GM23338 (cell line): ENCODE results near the gene NTM.

ENCODE experiments used
- CREB1 ChIP-seq: fragments of 250-450 bp; sonication (Bioruptor Pico); IDR thresholded peaks from 2 replicates; pipeline ENCODE4 v1.5.0; 2020; ENCODE audit warnings: low read depth, mild to moderate bottlenecking, moderate library complexity
- EZH2 ChIP-seq: fragments of 200-600 bp; sonication (generic); IDR thresholded peaks from one replicate; pipeline ENCODE4 v1.8.0; 2017; ENCODE audit warnings: antibody characterized with exemption, mild to moderate bottlenecking, low read depth; ENCODE audit not compliant: unreplicated experiment
- EZH2phosphoT487 ChIP-seq: fragments of 200-600 bp; sonication (generic); IDR thresholded peaks from one replicate; pipeline ENCODE4 v1.8.1; 2018; ENCODE audit warnings: antibody characterized with exemption; ENCODE audit not compliant: unreplicated experiment
- POLR2AphosphoS5 ChIP-seq: IDR thresholded peaks from 2 replicates; pipeline ENCODE4 v1.6.1; 2016; ENCODE audit warnings: antibody characterized with exemption, low read depth
- TF ChIP-seq, protein P1 (sequence below), 2 experiments: fragments of 200-600 bp in 1 of 2; sonication (generic) in 1 of 2; conservative IDR thresholded peaks; 2 replicates each; pipeline versions ENCODE4 v1.5.1 to v1.6.1; 2016 to 2017; ENCODE audit warnings: antibody characterized with exemption in 2 of 2, low read depth in 2 of 2, mild to moderate bottlenecking in 2 of 2, moderate library complexity in 1 of 2
- TF ChIP-seq, protein P2 (sequence below): IDR thresholded peaks from one replicate; pipeline ENCODE4 v1.6.1; 2018; ENCODE audit warnings: antibody characterized with exemption; ENCODE audit not compliant: unreplicated experiment

DNA sequence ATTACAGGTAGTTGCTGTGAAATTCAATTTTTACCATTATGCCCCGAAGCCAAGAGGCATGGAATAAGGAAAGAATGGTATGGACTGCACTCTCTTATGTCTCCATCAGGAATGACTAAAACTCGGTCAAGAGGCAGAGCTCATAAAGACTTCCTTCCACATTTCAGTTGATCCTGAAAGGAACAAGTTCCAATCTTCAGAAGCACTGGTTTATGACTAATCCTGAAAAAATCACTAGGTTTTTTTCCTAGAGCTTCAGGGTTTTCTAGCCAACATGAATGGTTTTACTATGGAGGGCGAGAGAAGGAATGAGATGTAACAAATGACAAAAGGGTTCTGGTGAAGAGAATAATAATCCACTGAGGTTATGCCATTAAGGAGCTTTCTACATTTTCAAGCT is 832.2 kb downstream of the NTM start:
- TF ChIP-seq, protein P1, sequence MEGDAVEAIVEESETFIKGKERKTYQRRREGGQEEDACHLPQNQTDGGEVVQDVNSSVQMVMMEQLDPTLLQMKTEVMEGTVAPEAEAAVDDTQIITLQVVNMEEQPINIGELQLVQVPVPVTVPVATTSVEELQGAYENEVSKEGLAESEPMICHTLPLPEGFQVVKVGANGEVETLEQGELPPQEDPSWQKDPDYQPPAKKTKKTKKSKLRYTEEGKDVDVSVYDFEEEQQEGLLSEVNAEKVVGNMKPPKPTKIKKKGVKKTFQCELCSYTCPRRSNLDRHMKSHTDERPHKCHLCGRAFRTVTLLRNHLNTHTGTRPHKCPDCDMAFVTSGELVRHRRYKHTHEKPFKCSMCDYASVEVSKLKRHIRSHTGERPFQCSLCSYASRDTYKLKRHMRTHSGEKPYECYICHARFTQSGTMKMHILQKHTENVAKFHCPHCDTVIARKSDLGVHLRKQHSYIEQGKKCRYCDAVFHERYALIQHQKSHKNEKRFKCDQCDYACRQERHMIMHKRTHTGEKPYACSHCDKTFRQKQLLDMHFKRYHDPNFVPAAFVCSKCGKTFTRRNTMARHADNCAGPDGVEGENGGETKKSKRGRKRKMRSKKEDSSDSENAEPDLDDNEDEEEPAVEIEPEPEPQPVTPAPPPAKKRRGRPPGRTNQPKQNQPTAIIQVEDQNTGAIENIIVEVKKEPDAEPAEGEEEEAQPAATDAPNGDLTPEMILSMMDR (conservative IDR thresholded peaks at IDR 0.05; ENCODE audit: low read depth in 2 of 2) = no peak
- no peak for TF ChIP-seq EZH2
- TF ChIP-seq CREB1 (CRISPR knock-in tag) = no peak
- TF ChIP-seq, protein P2, sequence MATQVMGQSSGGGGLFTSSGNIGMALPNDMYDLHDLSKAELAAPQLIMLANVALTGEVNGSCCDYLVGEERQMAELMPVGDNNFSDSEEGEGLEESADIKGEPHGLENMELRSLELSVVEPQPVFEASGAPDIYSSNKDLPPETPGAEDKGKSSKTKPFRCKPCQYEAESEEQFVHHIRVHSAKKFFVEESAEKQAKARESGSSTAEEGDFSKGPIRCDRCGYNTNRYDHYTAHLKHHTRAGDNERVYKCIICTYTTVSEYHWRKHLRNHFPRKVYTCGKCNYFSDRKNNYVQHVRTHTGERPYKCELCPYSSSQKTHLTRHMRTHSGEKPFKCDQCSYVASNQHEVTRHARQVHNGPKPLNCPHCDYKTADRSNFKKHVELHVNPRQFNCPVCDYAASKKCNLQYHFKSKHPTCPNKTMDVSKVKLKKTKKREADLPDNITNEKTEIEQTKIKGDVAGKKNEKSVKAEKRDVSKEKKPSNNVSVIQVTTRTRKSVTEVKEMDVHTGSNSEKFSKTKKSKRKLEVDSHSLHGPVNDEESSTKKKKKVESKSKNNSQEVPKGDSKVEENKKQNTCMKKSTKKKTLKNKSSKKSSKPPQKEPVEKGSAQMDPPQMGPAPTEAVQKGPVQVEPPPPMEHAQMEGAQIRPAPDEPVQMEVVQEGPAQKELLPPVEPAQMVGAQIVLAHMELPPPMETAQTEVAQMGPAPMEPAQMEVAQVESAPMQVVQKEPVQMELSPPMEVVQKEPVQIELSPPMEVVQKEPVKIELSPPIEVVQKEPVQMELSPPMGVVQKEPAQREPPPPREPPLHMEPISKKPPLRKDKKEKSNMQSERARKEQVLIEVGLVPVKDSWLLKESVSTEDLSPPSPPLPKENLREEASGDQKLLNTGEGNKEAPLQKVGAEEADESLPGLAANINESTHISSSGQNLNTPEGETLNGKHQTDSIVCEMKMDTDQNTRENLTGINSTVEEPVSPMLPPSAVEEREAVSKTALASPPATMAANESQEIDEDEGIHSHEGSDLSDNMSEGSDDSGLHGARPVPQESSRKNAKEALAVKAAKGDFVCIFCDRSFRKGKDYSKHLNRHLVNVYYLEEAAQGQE = no peak
- TF ChIP-seq POLR2AphosphoS5 = no peak
- TF ChIP-seq EZH2phosphoT487 = no peak
